ENCODE measurements around the gene PEX11B.
A peak's percentile ranks its signal among the peaks of the same experiment; 100 is the strongest.
"Not testable (repeated sequence)": the region's sequence is repeated elsewhere in the genome, so short reads cannot be mapped to it uniquely, and the experiment has no call there.

Gene PEX11B

GRCh38 chr1:145952903-145953302 lies 34.4 kb upstream of the PEX11B start:
- no peak for DNase-seq (ENCODE audit: low read depth)

DNA sequence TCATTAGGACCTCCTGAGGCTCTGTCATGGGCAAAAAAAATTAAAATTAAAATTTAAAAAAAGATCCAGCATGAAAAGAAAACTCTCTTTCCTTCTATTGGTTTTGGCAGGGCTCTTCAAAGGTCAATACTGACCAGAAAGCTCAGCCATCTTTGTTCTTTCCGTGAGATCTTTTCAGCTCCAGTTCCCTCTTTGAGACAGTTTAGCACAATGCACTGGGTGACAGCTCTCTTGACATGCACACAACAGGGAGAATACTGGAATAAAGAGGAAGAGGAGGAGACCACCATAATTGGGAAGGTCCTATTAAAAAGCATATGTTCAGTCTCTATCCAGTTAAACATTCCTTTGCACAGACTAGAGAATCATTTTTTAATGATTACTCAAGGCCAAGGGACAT lies 33.0 kb upstream of the PEX11B start:
- DNase-seq (ENCODE audit: low read depth), result no peak

- DNase-seq (ENCODE audit: low read depth), result no peak
Measured at GRCh38 chr1:145949219-145949618, 30.7 kb upstream of the PEX11B start.

DNA sequence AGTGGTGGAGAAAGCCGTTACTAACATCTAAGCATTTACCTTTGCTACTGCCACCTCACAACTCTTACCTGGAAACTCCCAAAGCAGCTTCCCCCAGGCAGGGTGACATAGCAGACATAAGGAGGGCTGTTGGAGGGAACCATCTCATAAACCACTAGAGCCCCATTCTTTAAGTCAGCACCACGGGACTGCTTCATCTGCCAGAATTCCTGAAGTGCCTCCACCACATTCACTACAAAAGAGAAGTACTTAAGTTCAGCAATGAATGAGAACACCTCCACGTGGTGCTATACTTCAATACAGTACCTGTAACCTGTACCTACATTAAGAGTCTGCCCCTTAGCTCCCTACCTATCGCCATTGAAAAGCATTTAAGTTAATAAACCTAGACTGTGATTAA lies 29.0 kb upstream of the PEX11B start:
- DNase-seq (ENCODE audit: low read depth), result no peak

GRCh38 chr1:145946477-145946986 lies 28.0 kb upstream of the PEX11B start:
- no peak for DNase-seq (ENCODE audit: low read depth)

- DNase-seq (ENCODE audit: low read depth), result no peak
Measured at GRCh38 chr1:145944532-145944931, 26.0 kb upstream of the PEX11B start.

GRCh38 chr1:145942871-145943270 lies 24.4 kb upstream of the PEX11B start:
- DNase-seq (ENCODE audit: low read depth), result no peak

- DNase-seq (ENCODE audit: low read depth), result no peak
Measured at GRCh38 chr1:145942405-145942804, 23.9 kb upstream of the PEX11B start.

DNA sequence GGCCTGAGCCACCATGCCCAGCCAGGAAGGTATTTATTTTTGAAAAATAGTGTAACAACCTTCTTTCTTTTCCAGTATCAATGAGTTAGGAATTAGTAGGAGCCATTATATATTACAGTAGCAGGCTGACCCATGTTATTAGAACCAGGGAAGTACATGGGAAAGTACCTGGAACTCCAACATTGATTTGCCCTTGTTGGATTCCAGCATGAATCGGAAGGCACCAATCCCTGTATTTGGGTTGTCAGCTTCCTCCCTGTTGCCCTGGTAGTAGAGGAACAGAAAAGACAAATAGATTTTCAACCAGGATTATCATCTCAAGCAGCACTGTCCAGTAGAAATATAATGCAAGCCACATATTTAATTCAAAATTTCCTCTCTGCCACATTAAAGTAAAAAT lies 18.9 kb upstream of the PEX11B start:
- no peak for DNase-seq (ENCODE audit: low read depth)

- no peak for DNase-seq (ENCODE audit: low read depth)
Measured at GRCh38 chr1:145936247-145936646, 17.7 kb upstream of the PEX11B start.

GRCh38 chr1:145935708-145936107 lies 17.2 kb upstream of the PEX11B start:
- no peak for DNase-seq (ENCODE audit: low read depth)

- not testable (repeated sequence) for DNase-seq (ENCODE audit: low read depth)
Measured at GRCh38 chr1:145932522-145933009, 14.0 kb upstream of the PEX11B start.

- no peak for DNase-seq (ENCODE audit: low read depth)
Measured at GRCh38 chr1:145927916-145928643, 9.6 kb upstream of the PEX11B start.

DNA sequence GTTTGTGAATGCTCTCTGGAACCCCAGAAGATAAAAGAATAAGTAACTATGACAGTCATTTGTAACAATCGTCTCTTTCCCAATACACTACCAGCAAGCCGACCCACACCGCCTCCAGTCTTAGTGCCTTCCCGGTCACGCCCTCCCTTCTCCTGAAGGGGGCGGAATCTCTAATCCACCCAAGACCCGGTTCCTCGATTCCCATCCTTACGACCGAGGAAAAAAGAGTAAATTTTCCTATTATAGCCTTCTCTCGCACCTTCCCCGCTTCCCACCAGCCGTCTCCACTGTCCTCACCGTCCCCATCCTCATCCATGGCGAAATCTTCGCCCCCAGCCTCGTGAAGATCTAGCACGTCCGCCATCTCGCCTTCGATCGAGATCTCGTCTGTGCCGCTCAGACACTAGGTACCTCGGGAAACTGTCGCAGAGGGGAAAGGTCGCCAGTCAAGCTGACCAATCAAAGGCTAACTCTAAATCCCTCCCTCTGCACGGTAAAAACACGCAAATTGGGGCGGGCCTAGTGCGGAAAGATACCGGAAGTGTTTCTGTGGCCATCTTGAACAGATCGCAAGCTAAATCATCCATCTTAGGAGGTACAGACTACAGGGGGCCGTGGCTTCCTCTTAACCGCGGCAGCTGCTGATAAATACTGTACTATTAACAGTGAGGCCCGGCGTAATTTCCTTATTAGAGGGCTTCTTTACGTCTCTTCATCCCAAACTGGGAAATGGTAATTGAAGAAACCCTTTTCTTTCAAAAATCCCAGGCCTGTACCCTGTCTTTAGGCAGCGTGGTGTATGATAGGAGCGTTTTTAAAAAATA lies 8.8 kb upstream of the PEX11B start, which contains the start of gene RBM8A:
Gene RBM8A, minus strand, starts transcription at position 422 of the 824 bp plus-strand sequence. Its CDS starts 58 bp downstream, at position 364.
- DNase-seq (ENCODE audit: low read depth), result peak; percentile 83

DNA sequence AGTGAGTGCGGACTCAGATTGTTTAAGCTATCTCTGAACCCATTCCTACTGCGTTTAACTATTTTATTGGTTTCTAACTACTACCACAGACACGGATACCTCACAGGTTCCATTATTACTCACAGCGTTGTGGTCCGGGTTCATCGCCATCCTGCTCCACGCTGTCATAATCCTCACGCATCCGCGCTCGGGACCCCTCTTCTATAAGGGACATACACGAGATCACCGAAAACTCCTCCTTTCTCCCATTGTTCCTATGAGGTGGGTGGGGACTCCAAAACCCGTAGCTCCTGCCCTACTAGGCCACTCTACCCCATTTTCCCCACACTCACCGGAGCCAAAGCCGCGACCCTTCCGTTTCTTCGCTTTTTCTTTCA lies 8.2 kb upstream of the PEX11B start:
- DNase-seq (ENCODE audit: low read depth), result no peak

GRCh38 chr1:145922266-145922665 lies 3.7 kb upstream of the PEX11B start:
- DNase-seq (ENCODE audit: low read depth), result no peak

GRCh38 chr1:145920297-145920696 lies 1.8 kb upstream of the PEX11B start:
- DNase-seq (ENCODE audit: low read depth), result not testable (repeated sequence)

- DNase-seq (ENCODE audit: low read depth), result no peak
Measured at GRCh38 chr1:145918992-145919939, 749 bp upstream of the PEX11B start.

GRCh38 chr1:145917595-145917994 lies 922 bp downstream of the PEX11B start:
- no peak for DNase-seq (ENCODE audit: low read depth)

DNA sequence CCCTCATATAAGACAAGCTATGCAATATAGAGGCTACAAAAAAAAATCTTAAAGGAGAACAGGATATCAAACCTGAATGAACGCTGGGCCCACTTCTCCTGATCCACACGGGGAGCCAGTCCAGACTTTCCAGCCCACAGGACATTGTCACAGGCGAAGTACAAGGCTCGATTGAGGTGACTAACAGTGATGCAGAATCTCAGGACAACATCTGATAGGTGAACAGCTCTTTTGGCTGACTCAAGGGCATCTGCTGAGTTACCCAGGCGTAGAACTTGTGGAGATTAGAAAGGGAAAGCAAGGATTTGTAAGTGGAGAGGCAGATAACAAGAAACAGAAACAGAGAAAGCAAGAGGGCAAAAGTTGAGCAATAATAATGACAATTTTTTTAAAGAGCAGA lies 1.8 kb downstream of the PEX11B start:
- no peak for DNase-seq (ENCODE audit: low read depth)

DNA sequence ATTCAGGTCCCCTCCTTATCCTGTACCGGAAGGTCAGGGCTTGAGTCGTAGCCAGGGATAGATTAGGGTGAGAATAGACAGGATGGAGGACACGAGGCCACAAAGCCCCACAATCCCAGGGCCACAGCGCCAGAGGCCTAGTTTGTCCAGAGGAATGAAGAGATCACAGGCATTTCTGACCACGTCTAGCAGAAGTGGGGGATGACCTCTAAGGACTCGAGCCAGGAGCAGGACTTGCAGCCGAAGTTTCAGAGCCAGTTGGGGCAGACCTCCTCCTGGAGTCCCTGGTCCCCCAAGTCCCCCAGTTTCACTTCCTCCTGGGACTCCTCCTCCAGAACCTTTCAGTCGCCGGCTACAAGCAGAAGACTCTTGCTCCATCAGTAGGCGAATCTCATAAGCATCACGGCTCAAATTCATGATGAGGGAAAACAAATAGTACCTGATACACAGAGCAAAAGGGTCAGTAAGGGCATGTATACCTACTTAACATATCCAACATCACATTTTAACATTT lies 6.3 kb downstream of the PEX11B start:
- DNase-seq (ENCODE audit: low read depth), result no peak

GRCh38 chr1:145908653-145909052 lies 9.9 kb downstream of the PEX11B start:
- DNase-seq (ENCODE audit: low read depth), result no peak

Data from stimulated activated CD8-positive, alpha-beta memory T cell treated with anti-CD3 and anti-CD28 coated beads, Interleukin-15, amount 100 ng/mL, for 1 hour (primary cell).